Hepatocyte (in vitro differentiated cells): ENCODE measurements around the gene RASGRP4. TPM values are rescaled to one million over a fixed set of nuclear protein-coding genes. Genes with fewer than 3 reads are reported as not detected.
A peak's percentile ranks its signal among the peaks of the same experiment; 100 is the strongest.

Source experiments
- DNase-seq: peaks from one replicate; pipeline ENCODE4 v3.0.0-alpha.2; 2016; ENCODE audit warnings: low spot score
- H2AFZ ChIP-seq: fragments of 200-600 bp; sonication (generic); 2 replicates; pipeline ENCODE4 v1.6.0; 2016; ENCODE audit warnings: antibody characterized with exemption, mild to moderate bottlenecking
- H3K27ac ChIP-seq: fragments of 200-600 bp; sonication (generic); 2 replicates; pipeline ENCODE4 v1.5.1; 2016; ENCODE audit warnings: mild to moderate bottlenecking
- H3K27me3 ChIP-seq: fragments of 200-600 bp; sonication (generic); 2 replicates; pipeline ENCODE4 v1.6.1; 2016
- H3K36me3 ChIP-seq: fragments of 200-600 bp; sonication (generic); replicated peaks from 2 replicates; pipeline ENCODE4 v1.5.1; 2016; ENCODE audit warnings: low read depth; ENCODE audit not compliant: insufficient read depth
- H3K4me1 ChIP-seq: fragments of 200-600 bp; sonication (generic); 2 replicates; pipeline ENCODE4 v1.5.1; 2016; ENCODE audit warnings: mild to moderate bottlenecking, moderate library complexity; ENCODE audit not compliant: insufficient read depth
- H3K4me2 ChIP-seq: fragments of 200-600 bp; sonication (generic); 2 replicates; pipeline ENCODE4 v1.6.0; 2016
- H3K4me3 ChIP-seq: fragments of 200-600 bp; sonication (generic); 2 replicates; pipeline ENCODE4 v1.5.1; 2016; ENCODE audit warnings: mild to moderate bottlenecking
- H3K79me2 ChIP-seq: fragments of 200-600 bp; sonication (generic); 2 replicates; pipeline ENCODE4 v1.6.0; 2017; ENCODE audit warnings: mild to moderate bottlenecking
- H3K9me2 ChIP-seq: fragments of 200-600 bp; sonication (generic); replicated peaks from 2 replicates; pipeline ENCODE4 v1.6.0; 2017; ENCODE audit warnings: mild to moderate bottlenecking; ENCODE audit not compliant: insufficient read depth
- H3K9me3 ChIP-seq: fragments of 200-600 bp; sonication (generic); 2 replicates; pipeline ENCODE4 v1.5.1; 2016; ENCODE audit warnings: low read depth, mild to moderate bottlenecking
- H4K20me1 ChIP-seq: fragments of 200-600 bp; sonication (generic); 2 replicates; pipeline ENCODE4 v1.6.0; 2016; ENCODE audit warnings: mild to moderate bottlenecking; ENCODE audit not compliant: insufficient read depth, poor library complexity, severe bottlenecking
- EZH2 ChIP-seq: fragments of 200-600 bp; sonication (generic); IDR thresholded peaks from 2 replicates; pipeline ENCODE4 v1.6.1; 2016; ENCODE audit warnings: antibody characterized with exemption, mild to moderate bottlenecking, borderline replicate concordance
- EZH2phosphoT487 ChIP-seq: fragments of 200-600 bp; sonication (generic); IDR thresholded peaks from one replicate; pipeline ENCODE4 v1.6.1; 2018; ENCODE audit warnings: antibody characterized with exemption, mild to moderate bottlenecking, low read depth, moderate library complexity; ENCODE audit not compliant: unreplicated experiment, severe bottlenecking
- WGBS: methylation state at CpG from one replicate; pipeline ENCODE4 v1.1.6; 2016; ENCODE audit warnings: low lambda C conversion rate; ENCODE audit errors: missing lambda C conversion rate; 5-methylcytosine and 5-hydroxymethylcytosine counted together
- polyA plus RNA-seq: library from polyadenylated mRNA; unstranded; fragments of >200 nt; fragmentation: Nextera tagmentation; extraction: Ambion mirVana; gene quantifications from 2 replicates; pipeline ENCODE4 v1.2.1, GENCODE V29; 2016
- total RNA-seq: library from RNA; depleted of rRNA; stranded (reverse); fragments of >200 nt; gene quantifications from 2 replicates; pipeline ENCODE4 v1.2.3, GENCODE V29; 2014
- TF ChIP-seq, protein P1 (sequence below): fragments of 200-600 bp; sonication (generic); IDR thresholded peaks from 2 replicates; pipeline ENCODE4 v1.5.1; 2016; ENCODE audit warnings: antibody characterized with exemption, mild to moderate bottlenecking; ENCODE audit not compliant: poor library complexity

Gene RASGRP4
- total and polyA plus RNA-seq, 2 experiments from 2014 or later = 0.07 TPM; not detected in 1

GRCh38 chr19:38373907-38374331, 52.1 kb downstream of the RASGRP4 start:
- H4K20me1 ChIP-seq = peaks cover 25% of the 10 kb centered on the region
- H3K4me1 ChIP-seq = peaks cover 10% of the 10 kb centered on the region
- H3K27me3 ChIP-seq = no peaks in the 10 kb centered on the region
- DNase-seq = no peak
- H3K9me2 ChIP-seq = no peaks in the 10 kb centered on the region
- H3K27ac ChIP-seq = peak overlapping the region; percentile 86
- no peak for TF ChIP-seq EZH2
- TF ChIP-seq, protein P1, sequence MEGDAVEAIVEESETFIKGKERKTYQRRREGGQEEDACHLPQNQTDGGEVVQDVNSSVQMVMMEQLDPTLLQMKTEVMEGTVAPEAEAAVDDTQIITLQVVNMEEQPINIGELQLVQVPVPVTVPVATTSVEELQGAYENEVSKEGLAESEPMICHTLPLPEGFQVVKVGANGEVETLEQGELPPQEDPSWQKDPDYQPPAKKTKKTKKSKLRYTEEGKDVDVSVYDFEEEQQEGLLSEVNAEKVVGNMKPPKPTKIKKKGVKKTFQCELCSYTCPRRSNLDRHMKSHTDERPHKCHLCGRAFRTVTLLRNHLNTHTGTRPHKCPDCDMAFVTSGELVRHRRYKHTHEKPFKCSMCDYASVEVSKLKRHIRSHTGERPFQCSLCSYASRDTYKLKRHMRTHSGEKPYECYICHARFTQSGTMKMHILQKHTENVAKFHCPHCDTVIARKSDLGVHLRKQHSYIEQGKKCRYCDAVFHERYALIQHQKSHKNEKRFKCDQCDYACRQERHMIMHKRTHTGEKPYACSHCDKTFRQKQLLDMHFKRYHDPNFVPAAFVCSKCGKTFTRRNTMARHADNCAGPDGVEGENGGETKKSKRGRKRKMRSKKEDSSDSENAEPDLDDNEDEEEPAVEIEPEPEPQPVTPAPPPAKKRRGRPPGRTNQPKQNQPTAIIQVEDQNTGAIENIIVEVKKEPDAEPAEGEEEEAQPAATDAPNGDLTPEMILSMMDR = no peak
- no peak for TF ChIP-seq EZH2phosphoT487
- peak overlapping the region; percentile 73 for H3K4me2 ChIP-seq
- peak overlapping the region; percentile 10 for H3K4me3 ChIP-seq
- no peaks in the 10 kb centered on the region for H3K9me3 ChIP-seq
- 78% methylated on average over 6 of the region's 6 CpGs for WGBS
- H2AFZ ChIP-seq = peak overlapping the region; percentile 67
- no peaks in the 10 kb centered on the region for H3K36me3 ChIP-seq
- H3K79me2 ChIP-seq = peaks cover 39% of the 10 kb centered on the region

DNA sequence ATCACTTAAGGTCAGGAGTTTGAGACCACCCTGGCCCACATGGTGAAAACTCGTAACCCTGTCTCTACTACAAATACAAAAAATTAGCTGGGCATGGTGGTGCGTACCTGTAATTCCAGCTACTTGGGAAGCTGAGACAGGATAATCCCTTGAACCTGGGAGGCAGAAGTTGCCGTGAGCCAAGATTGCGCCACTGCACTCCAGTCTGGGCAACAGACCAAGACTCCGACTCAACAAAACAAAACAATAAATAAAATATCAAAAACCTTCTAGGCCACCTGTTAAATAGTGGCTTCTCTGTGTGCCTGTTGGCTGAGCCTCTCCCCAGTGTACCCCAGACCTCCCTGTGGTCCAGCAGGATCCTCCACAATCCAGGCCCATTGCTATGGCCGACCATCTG, 54.9 kb downstream of the RASGRP4 start:
- no peaks in the 10 kb centered on the region for H3K27me3 ChIP-seq
- H2AFZ ChIP-seq = no peak overlapping the region
- no peak overlapping the region for H3K27ac ChIP-seq
- H3K9me2 ChIP-seq = no peaks in the 10 kb centered on the region
- no peak overlapping the region for H3K4me2 ChIP-seq
- H4K20me1 ChIP-seq = peaks cover 1% of the 10 kb centered on the region
- H3K36me3 ChIP-seq = no peaks in the 10 kb centered on the region
- peaks cover 12% of the 10 kb centered on the region for H3K79me2 ChIP-seq
- TF ChIP-seq, protein P1 = no peak
- TF ChIP-seq EZH2phosphoT487 (no peak), EZH2 (no peak)
- H3K9me3 ChIP-seq = no peaks in the 10 kb centered on the region
- 88% methylated on average over 6 of the region's 6 CpGs for WGBS
- no peak overlapping the region for H3K4me3 ChIP-seq
- peaks cover 7% of the 10 kb centered on the region for H3K4me1 ChIP-seq
- no peak for DNase-seq

GRCh38 chr19:38370299-38370698, 55.7 kb downstream of the RASGRP4 start:
- Histone ChIP-seq H3K79me2 (peaks cover 4% of the 10 kb centered on the region), H3K9me2 (no peaks in the 10 kb centered on the region), H3K4me1 (no peaks in the 10 kb centered on the region), H3K4me2 (no peak overlapping the region), H4K20me1 (no peaks in the 10 kb centered on the region), H3K4me3 (no peak overlapping the region), H3K27me3 (no peaks in the 10 kb centered on the region), H3K36me3 (no peaks in the 10 kb centered on the region), H3K9me3 (no peaks in the 10 kb centered on the region), H2AFZ (no peak overlapping the region), H3K27ac (no peak overlapping the region)
- TF ChIP-seq EZH2 (no peak), EZH2phosphoT487 (no peak)
- TF ChIP-seq, protein P1 = no peak
- 72% methylated on average over 12 of the region's 12 CpGs for WGBS
- no peak for DNase-seq

GRCh38 chr19:38369584-38369983, 56.4 kb downstream of the RASGRP4 start:
- H3K4me2 ChIP-seq = no peak overlapping the region
- H3K4me1 ChIP-seq = no peaks in the 10 kb centered on the region
- no peaks in the 10 kb centered on the region for H3K79me2 ChIP-seq
- H3K27me3 ChIP-seq = no peaks in the 10 kb centered on the region
- WGBS = 80% methylated on average over 2 of the region's 2 CpGs
- no peaks in the 10 kb centered on the region for H3K9me2 ChIP-seq
- H3K27ac ChIP-seq = no peak overlapping the region
- no peak overlapping the region for H3K4me3 ChIP-seq
- no peak for DNase-seq
- no peak overlapping the region for H2AFZ ChIP-seq
- no peaks in the 10 kb centered on the region for H3K9me3 ChIP-seq
- H3K36me3 ChIP-seq = no peaks in the 10 kb centered on the region
- no peaks in the 10 kb centered on the region for H4K20me1 ChIP-seq
- TF ChIP-seq EZH2phosphoT487 = no peak
- TF ChIP-seq EZH2 = no peak
- TF ChIP-seq, protein P1 = no peak
